Calu3 (cell line): ENCODE data around the gene CTNNA2. TPM values are rescaled to one million over a fixed set of nuclear protein-coding genes. Genes with fewer than 3 reads are reported as not detected.

Source experiments
- BruUV-seq: library from RNA; stranded (reverse); fragments of 400-500 nt; replicated peaks from 2 replicates; lab custom pipeline; 2021; lab: Mats Ljungman, UMichigan
- CTCF ChIA-PET: fragments of 300-600 bp; sonication (Branson Sonifier 250); formaldehyde crosslinking; loops from one replicate; lab custom pipeline; 2022; ENCODE audit warnings: antibody characterized with exemption; lab: Charles Lee
- DNase-seq: peaks from one replicate; pipeline ENCODE4 v3.0.0; 2022
- H3K27ac Mint-ChIP-seq: one replicate; pipeline ENCODE4 v1.8.0; 2022; ENCODE audit warnings: mixed read lengths; ENCODE audit not compliant: unreplicated experiment
- H3K27me3 Mint-ChIP-seq: one replicate; pipeline ENCODE4 v1.8.0; 2022; ENCODE audit warnings: mixed read lengths; ENCODE audit not compliant: unreplicated experiment
- H3K36me3 Mint-ChIP-seq: one replicate; pipeline ENCODE4 v1.8.0; 2022; ENCODE audit warnings: mild to moderate bottlenecking, moderate library complexity, mixed read lengths; ENCODE audit not compliant: insufficient read depth, unreplicated experiment
- H3K4me1 Mint-ChIP-seq: one replicate; pipeline ENCODE4 v1.8.0; 2022; ENCODE audit warnings: mild to moderate bottlenecking, low read depth, mixed read lengths; ENCODE audit not compliant: unreplicated experiment
- H3K4me3 Mint-ChIP-seq: one replicate; pipeline ENCODE4 v1.8.0; 2022; ENCODE audit warnings: mild to moderate bottlenecking, low read depth, moderate library complexity, mixed read lengths; ENCODE audit not compliant: unreplicated experiment
- H3K9me3 Mint-ChIP-seq: one replicate; pipeline ENCODE4 v1.8.0; 2022; ENCODE audit warnings: low read depth, mixed read lengths; ENCODE audit not compliant: unreplicated experiment
- CTCF ChIP-seq: fragments of 200-600 bp; IDR thresholded peaks from one replicate; pipeline ENCODE4 v1.8.0; 2022; ENCODE audit warnings: antibody characterized with exemption; ENCODE audit not compliant: unreplicated experiment
- intact Hi-C: fragments of 100-400 bp; cut with micrococcal nuclease; formaldehyde crosslinking; loops from one replicate; pipeline ENCODE4 v1.10.0; 2022; ENCODE audit not compliant: unreplicated experiment
- total RNA-seq: library from RNA; stranded (reverse); gene quantifications from 2 replicates; pipeline ENCODE4 v1.2.3, GENCODE V29; 2022

Gene CTNNA2
- total RNA-seq, 1 experiment from 2014 or later, result not detected

GRCh38 chr2:79801082-79801481, 288.2 kb downstream of the CTNNA2 start:
- intact Hi-C loops, result no loop called here
- Mint-ChIP-seq H3K36me3 (no peaks in the 10 kb centered on the region), H3K27ac (no peak overlapping the region), H3K27me3 (no peaks in the 10 kb centered on the region), H3K4me3 (no peak overlapping the region), H3K9me3 (peaks cover 2% of the 10 kb centered on the region), H3K4me1 (no peaks in the 10 kb centered on the region)
- CTCF ChIA-PET, result no interaction called here
- no peak for DNase-seq
- no TSS peak for BruUV-seq
- no peak for TF ChIP-seq CTCF

GRCh38 chr2:79817288-79817687, 304.4 kb downstream of the CTNNA2 start:
- H3K27me3 Mint-ChIP-seq, result no peaks in the 10 kb centered on the region
- no peaks in the 10 kb centered on the region for H3K4me1 Mint-ChIP-seq
- no peak overlapping the region for H3K27ac Mint-ChIP-seq
- no TSS peak for BruUV-seq
- intact Hi-C loops, result no loop called here
- DNase-seq, result no peak
- no peaks in the 10 kb centered on the region for H3K36me3 Mint-ChIP-seq
- no peak for TF ChIP-seq CTCF
- CTCF ChIA-PET, result no interaction called here
- peaks cover 14% of the 10 kb centered on the region for H3K9me3 Mint-ChIP-seq
- H3K4me3 Mint-ChIP-seq, result no peak overlapping the region

- CTCF ChIA-PET, result no interaction called here
These were observed 307.4 kb downstream of the CTNNA2 start for GRCh38 chr2:79820281-79820680.

GRCh38 chr2:79822136-79822535, 309.3 kb downstream of the CTNNA2 start:
- CTCF ChIA-PET, result no interaction called here
- H3K27ac Mint-ChIP-seq, result no peak overlapping the region
- H3K36me3 Mint-ChIP-seq, result no peaks in the 10 kb centered on the region
- H3K4me1 Mint-ChIP-seq, result no peaks in the 10 kb centered on the region
- intact Hi-C loops, result no loop called here
- no peaks in the 10 kb centered on the region for H3K27me3 Mint-ChIP-seq
- DNase-seq, result no peak
- no peak for TF ChIP-seq CTCF
- H3K4me3 Mint-ChIP-seq, result no peak overlapping the region
- BruUV-seq, result no TSS peak
- peaks cover 27% of the 10 kb centered on the region for H3K9me3 Mint-ChIP-seq

More at GRCh38 chr2:79820281-79820680, 307.4 kb downstream of the CTNNA2 start:
- Mint-ChIP-seq H3K27me3 (no peaks in the 10 kb centered on the region), H3K36me3 (no peaks in the 10 kb centered on the region), H3K4me1 (no peaks in the 10 kb centered on the region), H3K9me3 (peaks cover 24% of the 10 kb centered on the region), H3K27ac (no peak overlapping the region), H3K4me3 (no peak overlapping the region)
- no peak for TF ChIP-seq CTCF
- no TSS peak for BruUV-seq
- no peak for DNase-seq
- intact Hi-C loops, result no loop called here
